Suprapubic skin (tissue), 4 donors: Measurements from ENCODE around the gene APEH. TPM values are rescaled to one million over a fixed set of nuclear protein-coding genes. Genes with fewer than 3 reads are reported as not detected.
A peak's percentile ranks its signal among the peaks of the same experiment; 100 is the strongest.

Experiments used
- DNase-seq, 2 donors: peaks; one replicate each; pipeline ENCODE4 v3.0.0-alpha.2; 2019; ENCODE audit warnings: low spot score in 2 of 2
- H3K27ac ChIP-seq: fragments of 200-600 bp; sonication (generic); one replicate; pipeline ENCODE4 v1.5.1; 2019
- H3K27me3 ChIP-seq: fragments of 200-600 bp; sonication (generic); one replicate; pipeline ENCODE4 v1.5.1; 2019
- H3K36me3 ChIP-seq: fragments of 200-600 bp; sonication (generic); one replicate; pipeline ENCODE4 v1.5.1; 2019
- H3K4me1 ChIP-seq: fragments of 200-600 bp; sonication (generic); one replicate; pipeline ENCODE4 v1.5.1; 2019
- H3K4me3 ChIP-seq: fragments of 200-600 bp; sonication (generic); one replicate; pipeline ENCODE4 v1.5.1; 2019; ENCODE audit warnings: mild to moderate bottlenecking
- H3K9me3 ChIP-seq: fragments of 200-600 bp; sonication (generic); one replicate; pipeline ENCODE4 v1.5.1; 2019
- CTCF ChIP-seq, 2 donors: fragments of 200-600 bp in 1 of 2; fragments of 450-650 bp in 1 of 2; sonication (generic) in 1 of 2; IDR thresholded peaks; one replicate each; pipeline ENCODE4 v1.5.1; 2016 to 2019; ENCODE audit warnings: antibody characterized with exemption in 2 of 2, mild to moderate bottlenecking in 1 of 2, moderate library complexity in 1 of 2
- EP300 ChIP-seq: sonication (generic); formaldehyde crosslinking; IDR thresholded peaks from one replicate; pipeline ENCODE4 v1.6.1; 2017; ENCODE audit warnings: antibody characterized with exemption
- POLR2A ChIP-seq, 2 donors: fragments of 450-650 bp; IDR thresholded peaks; one replicate each; pipeline ENCODE4 v1.6.1; 2017; ENCODE audit warnings: antibody characterized with exemption in 2 of 2, mild to moderate bottlenecking in 2 of 2, moderate library complexity in 2 of 2
- POLR2AphosphoS5 ChIP-seq, 3 donors: sonication (generic); formaldehyde crosslinking; IDR thresholded peaks; one replicate each; pipeline ENCODE4 v1.6.1; 2017; ENCODE audit warnings: antibody characterized with exemption in 3 of 3
- WGBS: methylation state at CpG from one replicate; pipeline ENCODE4 v1.1.5; 2018; 5-methylcytosine and 5-hydroxymethylcytosine counted together
- total RNA-seq, 4 donors: library from RNA; depleted of rRNA; stranded (reverse); fragments of >200 nt; gene quantifications; one replicate each; pipeline ENCODE4 v1.1.0, GENCODE V29; 2016

The APEH gene
- total RNA-seq, 4 donors from 2014 or later = 81.8 to 103 (median 91.2) TPM

- peaks cover 56% of the 10 kb centered on the region for H3K36me3 ChIP-seq
- no peaks in the 10 kb centered on the region for H3K27me3 ChIP-seq
- DNase-seq = peak in 1 of 2 donors; percentile 65
- 67% methylated on average over 4 of the region's 11 CpGs for WGBS
- H3K9me3 ChIP-seq = no peaks in the 10 kb centered on the region
- H3K27ac ChIP-seq = no peak overlapping the region
- no peak for TF ChIP-seq CTCF (IDR thresholded peaks at IDR 0.05)
- no peak for TF ChIP-seq EP300
- TF ChIP-seq POLR2A (IDR thresholded peaks at IDR 0.05) = no peak
- TF ChIP-seq POLR2AphosphoS5 (IDR thresholded peaks at IDR 0.05) = no peak
- no peak overlapping the region for H3K4me3 ChIP-seq
- H3K4me1 ChIP-seq = peaks cover 27% of the 10 kb centered on the region
These were observed 51.9 kb downstream of the APEH start for GRCh38 chr3:49725906-49726681.

- no peaks in the 10 kb centered on the region for H3K27me3 ChIP-seq
- peak; percentile 66 to 76 for DNase-seq
- TF ChIP-seq EP300 (no peak), POLR2AphosphoS5 (IDR thresholded peaks at IDR 0.05) (no peak), POLR2A (IDR thresholded peaks at IDR 0.05) (no peak), CTCF (IDR thresholded peaks at IDR 0.05) (no peak)
These were observed 53.2 kb downstream of the APEH start for GRCh38 chr3:49727154-49727923.

GRCh38 chr3:49727924-49728361, 53.8 kb downstream of the APEH start:
- peaks cover 56% of the 10 kb centered on the region for H3K36me3 ChIP-seq
- 91% methylated on average over 9 of the region's 15 CpGs for WGBS

More at GRCh38 chr3:49727154-49727923, 53.2 kb downstream of the APEH start:
- no peak overlapping the region for H3K27ac ChIP-seq
- no peaks in the 10 kb centered on the region for H3K9me3 ChIP-seq
- H3K4me1 ChIP-seq = peaks cover 19% of the 10 kb centered on the region
- WGBS = 85% methylated on average over 5 of the region's 19 CpGs
- peaks cover 53% of the 10 kb centered on the region for H3K36me3 ChIP-seq
- H3K4me3 ChIP-seq = no peak overlapping the region

DNA sequence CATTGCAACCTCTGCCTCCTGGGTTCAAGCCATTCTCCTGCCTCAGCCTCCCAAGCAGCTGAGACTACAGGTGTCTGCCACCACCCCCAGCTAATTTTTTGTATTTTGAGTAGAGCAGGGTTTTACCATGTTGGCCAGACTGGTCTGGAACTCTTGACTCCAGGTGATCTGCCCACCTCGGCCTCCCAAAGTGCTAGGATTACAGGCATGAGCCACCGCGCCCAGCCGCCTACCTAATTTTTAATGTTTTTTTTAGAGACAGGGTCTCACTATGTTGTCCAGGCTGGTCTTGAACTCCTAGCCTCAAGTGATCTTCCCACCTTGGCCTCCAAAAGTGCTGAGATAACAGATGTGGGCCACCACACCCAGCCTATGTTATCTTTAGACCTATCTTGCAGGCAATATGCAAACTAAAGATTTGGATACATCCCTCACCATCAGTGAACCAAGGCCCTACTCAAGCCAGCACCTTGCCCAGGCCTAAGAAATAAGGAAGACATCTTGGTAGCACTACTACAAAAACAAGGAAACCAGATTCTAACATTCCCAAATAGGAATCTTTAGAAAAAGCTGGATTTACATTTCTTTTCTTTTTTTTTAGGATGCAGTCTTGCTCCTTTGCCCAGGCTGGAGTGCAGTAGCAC, 55.9 kb downstream of the APEH start:
- 96% methylated on average over 4 of the region's 4 CpGs for WGBS
- Histone ChIP-seq H3K4me1 (no peaks in the 10 kb centered on the region), H3K4me3 (no peak overlapping the region), H3K9me3 (no peaks in the 10 kb centered on the region), H3K36me3 (peaks cover 67% of the 10 kb centered on the region), H3K27ac (no peak overlapping the region), H3K27me3 (no peaks in the 10 kb centered on the region)
- DNase-seq = no peak
- TF ChIP-seq EP300 (no peak), POLR2AphosphoS5 (IDR thresholded peaks at IDR 0.05) (no peak), CTCF (IDR thresholded peaks at IDR 0.05) (no peak), POLR2A (IDR thresholded peaks at IDR 0.05) (no peak)

More at GRCh38 chr3:49727924-49728361, 53.8 kb downstream of the APEH start:
- H3K4me3 ChIP-seq = no peak overlapping the region
- no peaks in the 10 kb centered on the region for H3K9me3 ChIP-seq
- H3K27me3 ChIP-seq = no peaks in the 10 kb centered on the region
- DNase-seq = peak in 1 of 2 donors; percentile 78
- peaks cover 13% of the 10 kb centered on the region for H3K4me1 ChIP-seq
- no peak overlapping the region for H3K27ac ChIP-seq
- TF ChIP-seq POLR2A (IDR thresholded peaks at IDR 0.05) = no peak

DNA sequence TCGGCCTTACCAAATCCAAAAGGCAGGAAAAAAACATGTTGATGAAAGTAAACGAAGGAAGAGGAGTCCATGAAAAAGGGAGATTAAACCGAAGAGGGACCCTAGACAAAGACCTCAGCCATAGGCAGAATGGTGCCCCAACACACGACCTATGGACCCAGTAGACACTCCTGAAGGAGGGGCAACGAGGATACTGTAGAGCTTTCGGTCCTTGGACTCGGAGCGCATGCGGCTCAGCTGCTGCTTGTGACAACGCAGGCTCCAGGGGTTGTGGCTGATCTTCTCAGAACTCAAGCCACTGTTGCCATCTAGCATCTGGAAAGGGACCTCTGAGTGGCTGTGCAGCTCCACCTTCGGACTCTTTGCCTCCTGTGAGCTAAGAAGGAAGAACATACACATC, 58.4 kb downstream of the APEH start:
- WGBS = 91% methylated on average over 11 of the region's 11 CpGs
- no peaks in the 10 kb centered on the region for H3K9me3 ChIP-seq
- no peaks in the 10 kb centered on the region for H3K4me1 ChIP-seq
- H3K36me3 ChIP-seq = peaks cover 70% of the 10 kb centered on the region
- TF ChIP-seq CTCF (IDR thresholded peaks at IDR 0.05) (no peak), POLR2A (IDR thresholded peaks at IDR 0.05) (no peak), EP300 (no peak), POLR2AphosphoS5 (IDR thresholded peaks at IDR 0.05) (no peak)
- H3K27me3 ChIP-seq = no peaks in the 10 kb centered on the region
- DNase-seq = peak in 1 of 2 donors; percentile 44
- H3K4me3 ChIP-seq = no peak overlapping the region
- H3K27ac ChIP-seq = no peak overlapping the region
